PC-9 (cell line): ENCODE measurements around the gene RAB7B. TPM values are rescaled to one million over a fixed set of nuclear protein-coding genes. Genes with fewer than 3 reads are reported as not detected.

ENCODE experiments used
- BruUV-seq: library from RNA; stranded (reverse); fragments of 400-500 nt; replicated peaks from 2 replicates; lab custom pipeline; 2021; lab: Mats Ljungman, UMichigan
- CTCF ChIA-PET: fragments of 300-600 bp; sonication (Branson Sonifier 250); formaldehyde crosslinking; loops from one replicate; lab custom pipeline; 2022; ENCODE audit warnings: antibody characterized with exemption; lab: Charles Lee
- POLR2A ChIA-PET: fragments of 300-600 bp; sonication (Branson Sonifier 250); formaldehyde crosslinking; loops from one replicate; lab custom pipeline; 2022; ENCODE audit warnings: antibody characterized with exemption; ENCODE audit not compliant: unreplicated experiment; lab: Charles Lee
- DNase-seq, 2 experiments: peaks; one replicate each; pipeline versions ENCODE4 v3.0.0 to v3.0.0-alpha.2; 2015 to 2022; ENCODE audit warnings: mixed read lengths in 1 of 2
- H2AFZ ChIP-seq: fragments of 200-600 bp; sonication (generic); 2 replicates; pipeline ENCODE4 v1.8.1; 2017; ENCODE audit warnings: antibody characterized with exemption
- H3F3A ChIP-seq: fragments of 200-600 bp; sonication (generic); 2 replicates; pipeline ENCODE4 v1.8.1; 2017; ENCODE audit warnings: antibody characterized with exemption, mild to moderate bottlenecking, low read depth; ENCODE audit not compliant: insufficient read depth
- H3K27ac ChIP-seq: fragments of 200-600 bp; sonication (generic); 2 replicates; pipeline ENCODE4 v1.6.1; 2016; ENCODE audit warnings: mixed run types
- H3K27me3 ChIP-seq: fragments of 200-600 bp; sonication (generic); 2 replicates; pipeline ENCODE4 v1.6.1; 2016; ENCODE audit warnings: low read depth, mixed run types; ENCODE audit not compliant: insufficient read depth
- H3K36me3 ChIP-seq: fragments of 200-600 bp; sonication (generic); 2 replicates; pipeline ENCODE4 v1.6.1; 2016; ENCODE audit warnings: low read depth, mixed run types
- H3K4me1 ChIP-seq: fragments of 200-600 bp; sonication (generic); replicated peaks from 2 replicates; pipeline ENCODE4 v1.6.1; 2016; ENCODE audit warnings: mixed run types; ENCODE audit not compliant: insufficient read depth
- H3K4me2 ChIP-seq: fragments of 200-600 bp; sonication (generic); 2 replicates; pipeline ENCODE4 v1.6.1; 2017; ENCODE audit warnings: mixed run types
- H3K4me3 ChIP-seq: fragments of 200-600 bp; sonication (generic); 2 replicates; pipeline ENCODE4 v1.6.1; 2016; ENCODE audit warnings: mixed run types
- H3K79me2 ChIP-seq: fragments of 200-600 bp; sonication (generic); 2 replicates; pipeline ENCODE4 v1.6.1; 2017; ENCODE audit warnings: low read depth, mixed run types
- H3K9me2 ChIP-seq: fragments of 200-600 bp; sonication (generic); 2 replicates; pipeline ENCODE4 v1.8.1; 2017; ENCODE audit warnings: mild to moderate bottlenecking; ENCODE audit not compliant: insufficient read depth
- H3K9me3 ChIP-seq: fragments of 200-600 bp; sonication (generic); 2 replicates; pipeline ENCODE4 v1.8.1; 2016; ENCODE audit warnings: low read depth; ENCODE audit not compliant: insufficient read depth
- H4K20me1 ChIP-seq: fragments of 200-600 bp; sonication (generic); 2 replicates; pipeline ENCODE4 v1.8.1; 2017; ENCODE audit not compliant: insufficient read depth
- CTCF ChIP-seq: fragments of 200-600 bp; sonication (generic); conservative IDR thresholded peaks from 2 replicates; pipeline ENCODE4 v1.6.1; 2017; ENCODE audit warnings: mixed run types, antibody characterized with exemption, mild to moderate bottlenecking, moderate library complexity
- EZH2 ChIP-seq: fragments of 200-600 bp; sonication (generic); IDR thresholded peaks from 2 replicates; pipeline ENCODE4 v1.8.0; 2017; ENCODE audit warnings: antibody characterized with exemption, low read depth
- intact Hi-C: fragments of 100-400 bp; cut with micrococcal nuclease; formaldehyde crosslinking; loops from one replicate; pipeline ENCODE4 v1.10.0; 2022; ENCODE audit not compliant: unreplicated experiment
- total RNA-seq: library from RNA; stranded (reverse); gene quantifications from 2 replicates; pipeline ENCODE4 v1.2.3, GENCODE V29; 2021

The RAB7B gene
- total RNA-seq, 1 experiment from 2014 or later = not detected

GRCh38 chr1:206039046-206039973 lies 36.1 kb upstream of the RAB7B start:
- H3K79me2 ChIP-seq = no peaks in the 10 kb centered on the region
- no peak for DNase-seq
- H3K9me2 ChIP-seq = no peaks in the 10 kb centered on the region
- H3K27me3 ChIP-seq = no peaks in the 10 kb centered on the region
- H3K4me1 ChIP-seq = no peaks in the 10 kb centered on the region
- POLR2A ChIA-PET = interaction anchor here (0.7 kb wide), 1 partner anchor 70 kb away, joined by 3 read pairs; no protein-coding TSS in a partner anchor
- H3K4me2 ChIP-seq = no peak overlapping the region
- CTCF ChIA-PET = interaction anchor here (0.7 kb wide), 1 partner anchor 58 kb away, joined by 4 read pairs; no protein-coding TSS in a partner anchor
- no peak overlapping the region for H3K4me3 ChIP-seq
- H3K36me3 ChIP-seq = no peaks in the 10 kb centered on the region
- intact Hi-C loops = no loop called here
- H3K27ac ChIP-seq = no peak overlapping the region
- BruUV-seq = no TSS peak
- H3K9me3 ChIP-seq = no peaks in the 10 kb centered on the region
- no peak overlapping the region for H2AFZ ChIP-seq
- H4K20me1 ChIP-seq = no peaks in the 10 kb centered on the region
- no peaks in the 10 kb centered on the region for H3F3A ChIP-seq
- TF ChIP-seq EZH2 (no peak), CTCF (no peak)

GRCh38 chr1:206037581-206037980 lies 34.4 kb upstream of the RAB7B start:
- POLR2A ChIA-PET = no interaction called here
- no peak overlapping the region for H2AFZ ChIP-seq
- intact Hi-C loops = no loop called here
- no peaks in the 10 kb centered on the region for H3K27me3 ChIP-seq
- no peaks in the 10 kb centered on the region for H3K36me3 ChIP-seq
- no peaks in the 10 kb centered on the region for H3K79me2 ChIP-seq
- no peaks in the 10 kb centered on the region for H3K4me1 ChIP-seq
- no peaks in the 10 kb centered on the region for H3K9me2 ChIP-seq
- no peaks in the 10 kb centered on the region for H3K9me3 ChIP-seq
- CTCF ChIA-PET = no interaction called here
- no peak for DNase-seq
- no peak overlapping the region for H3K27ac ChIP-seq
- H3F3A ChIP-seq = no peaks in the 10 kb centered on the region
- no TSS peak for BruUV-seq
- H3K4me3 ChIP-seq = no peak overlapping the region
- TF ChIP-seq CTCF = no peak
- TF ChIP-seq EZH2 = no peak
- H4K20me1 ChIP-seq = no peaks in the 10 kb centered on the region
- no peak overlapping the region for H3K4me2 ChIP-seq

- H3K79me2 ChIP-seq = no peaks in the 10 kb centered on the region
- no peaks in the 10 kb centered on the region for H3K9me2 ChIP-seq
- CTCF ChIA-PET = no interaction called here
- H4K20me1 ChIP-seq = no peaks in the 10 kb centered on the region
- BruUV-seq = no TSS peak
- H3K36me3 ChIP-seq = no peaks in the 10 kb centered on the region
- no peak for DNase-seq
- no peak overlapping the region for H3K4me3 ChIP-seq
- no peak for TF ChIP-seq EZH2
- no peak for TF ChIP-seq CTCF
- H3K27ac ChIP-seq = no peak overlapping the region
- POLR2A ChIA-PET = no interaction called here
- no peaks in the 10 kb centered on the region for H3K9me3 ChIP-seq
- no peaks in the 10 kb centered on the region for H3K4me1 ChIP-seq
- H2AFZ ChIP-seq = no peak overlapping the region
- no peaks in the 10 kb centered on the region for H3F3A ChIP-seq
- intact Hi-C loops = no loop called here
- H3K4me2 ChIP-seq = no peak overlapping the region
- H3K27me3 ChIP-seq = no peaks in the 10 kb centered on the region
Observed at GRCh38 chr1:206036663-206037455, 33.7 kb upstream of the RAB7B start.
